Measurements from ENCODE around the gene ANKS1A.

- TF ChIP-seq, protein P1, sequence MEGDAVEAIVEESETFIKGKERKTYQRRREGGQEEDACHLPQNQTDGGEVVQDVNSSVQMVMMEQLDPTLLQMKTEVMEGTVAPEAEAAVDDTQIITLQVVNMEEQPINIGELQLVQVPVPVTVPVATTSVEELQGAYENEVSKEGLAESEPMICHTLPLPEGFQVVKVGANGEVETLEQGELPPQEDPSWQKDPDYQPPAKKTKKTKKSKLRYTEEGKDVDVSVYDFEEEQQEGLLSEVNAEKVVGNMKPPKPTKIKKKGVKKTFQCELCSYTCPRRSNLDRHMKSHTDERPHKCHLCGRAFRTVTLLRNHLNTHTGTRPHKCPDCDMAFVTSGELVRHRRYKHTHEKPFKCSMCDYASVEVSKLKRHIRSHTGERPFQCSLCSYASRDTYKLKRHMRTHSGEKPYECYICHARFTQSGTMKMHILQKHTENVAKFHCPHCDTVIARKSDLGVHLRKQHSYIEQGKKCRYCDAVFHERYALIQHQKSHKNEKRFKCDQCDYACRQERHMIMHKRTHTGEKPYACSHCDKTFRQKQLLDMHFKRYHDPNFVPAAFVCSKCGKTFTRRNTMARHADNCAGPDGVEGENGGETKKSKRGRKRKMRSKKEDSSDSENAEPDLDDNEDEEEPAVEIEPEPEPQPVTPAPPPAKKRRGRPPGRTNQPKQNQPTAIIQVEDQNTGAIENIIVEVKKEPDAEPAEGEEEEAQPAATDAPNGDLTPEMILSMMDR (conservative IDR thresholded peaks at IDR 0.05; ENCODE audit: low read length): no peak
- no peak for TF ChIP-seq EZH2phosphoT487 (IDR thresholded peaks at IDR 0.05; ENCODE audit: borderline replicate concordance)
These were observed 180.2 kb downstream of the ANKS1A start for GRCh38 chr6:35069262-35069661.

Data from Loucy (cell line).